Panc1 (cell line): Measurements from ENCODE around the gene ZNF675. TPM values are rescaled to one million over a fixed set of nuclear protein-coding genes. Genes with fewer than 3 reads are reported as not detected.
"Not testable (repeated sequence)": the region's sequence is repeated elsewhere in the genome, so short reads cannot be mapped to it uniquely, and the experiment has no call there.

Experiments
- ATAC-seq: fragments of 200-7000 bp; cut with Tn5 transposase; 2 replicates; pipeline ENCODE4 v1.9.1; 2020; ENCODE audit warnings: mild to moderate bottlenecking, moderate library complexity
- BruUV-seq: library from RNA; stranded (reverse); fragments of 400-500 nt; replicated peaks from 2 replicates; lab custom pipeline; 2021; lab: Mats Ljungman, UMichigan
- CTCF ChIA-PET: fragments of 300-600 bp; sonication (Branson Sonifier 250); formaldehyde crosslinking; loops from one replicate; lab custom pipeline; 2022; ENCODE audit warnings: antibody characterized with exemption; lab: Charles Lee
- POLR2A ChIA-PET: fragments of 300-600 bp; sonication (Branson Sonifier 250); formaldehyde crosslinking; loops from one replicate; lab custom pipeline; 2022; ENCODE audit warnings: antibody characterized with exemption; lab: Charles Lee
- DNase-seq: peaks from one replicate; pipeline ENCODE4 v3.0.0-alpha.2; 2010; ENCODE audit warnings: low read depth, low spot score
- H3K27ac ChIP-seq: 2 replicates; pipeline ENCODE4 v1.5.1; 2011; ENCODE audit warnings: mild to moderate bottlenecking, low read length, inconsistent platforms
- H3K27me3 ChIP-seq: fragments of 200-500 bp; sonication (Bioruptor generic); 2 replicates; pipeline ENCODE4 v1.6.0; 2014; ENCODE audit warnings: low read length, inconsistent platforms; ENCODE audit not compliant: control insufficient read depth, insufficient read depth
- H3K36me3 ChIP-seq: fragments of 200-500 bp; sonication (Bioruptor generic); 2 replicates; pipeline ENCODE4 v1.5.1; 2014; ENCODE audit warnings: inconsistent platforms, mild to moderate bottlenecking, low read length, moderate library complexity; ENCODE audit not compliant: control insufficient read depth, insufficient read depth
- H3K4me1 ChIP-seq: 2 replicates; pipeline ENCODE4 v1.5.1; 2011; ENCODE audit warnings: inconsistent platforms, mild to moderate bottlenecking, low read length, moderate library complexity; ENCODE audit not compliant: control insufficient read depth, insufficient read depth
- H3K4me3 ChIP-seq, 2 experiments: 2 replicates each; pipeline ENCODE4 v1.5.1; 2011 to 2012; ENCODE audit warnings: low read depth in 2 of 2, low read length in 2 of 2, mild to moderate bottlenecking in 2 of 2, inconsistent platforms in 1 of 2, moderate library complexity in 1 of 2
- H3K9me3 ChIP-seq: fragments of 200-500 bp; sonication (Bioruptor generic); 2 replicates; pipeline ENCODE4 v1.5.1; 2014; ENCODE audit warnings: low read depth, mild to moderate bottlenecking, inconsistent platforms, low read length, moderate library complexity; ENCODE audit not compliant: control insufficient read depth, insufficient read depth
- POLR2AphosphoS5 ChIP-seq: IDR thresholded peaks from 2 replicates; pipeline ENCODE4 v1.6.1; 2012; ENCODE audit warnings: mild to moderate bottlenecking, low read depth, low read length, moderate library complexity
- SIN3A ChIP-seq: IDR thresholded peaks from 2 replicates; pipeline ENCODE4 v1.6.1; 2012; ENCODE audit warnings: low read depth, mild to moderate bottlenecking, low read length, moderate library complexity, borderline replicate concordance; ENCODE audit not compliant: insufficient read depth
- TCF7L2 ChIP-seq: IDR thresholded peaks from 2 replicates; pipeline ENCODE4 v1.6.1; 2011; ENCODE audit warnings: mild to moderate bottlenecking, low read depth, low read length, inconsistent platforms
- in situ Hi-C: cut with HindIII; loops from 2 replicates; pipeline ENCODE4 v1.10.0; 2016; ENCODE audit warnings: low sequenced_read_pairs, low pct_unique_long_range_greater_than_20kb
- intact Hi-C: fragments of 100-400 bp; cut with micrococcal nuclease; formaldehyde crosslinking; loops from one replicate; pipeline ENCODE4 v1.10.0; 2022; ENCODE audit not compliant: unreplicated experiment
- total RNA-seq: library from RNA; stranded (reverse); gene quantifications from one replicate; pipeline ENCODE4 v1.2.1, GENCODE V29; 2021; ENCODE audit not compliant: unreplicated experiment
- TF ChIP-seq, protein P1 (sequence below): fragments of 450-650 bp; IDR thresholded peaks from 2 replicates; pipeline ENCODE4 v1.5.1; 2017; ENCODE audit warnings: mild to moderate bottlenecking
- TF ChIP-seq, protein P2 (sequence below), 2 experiments: IDR thresholded peaks; 2 replicates each; pipeline ENCODE4 v1.6.1; 2011 to 2012; ENCODE audit warnings: low read depth in 2 of 2, control low read depth in 1 of 2, low read length in 1 of 2, mild to moderate bottlenecking in 1 of 2, moderate library complexity in 1 of 2; ENCODE audit not compliant: insufficient read depth in 1 of 2

Gene ZNF675
- total RNA-seq, 1 experiment from 2014 or later: 11.2 TPM

DNA sequence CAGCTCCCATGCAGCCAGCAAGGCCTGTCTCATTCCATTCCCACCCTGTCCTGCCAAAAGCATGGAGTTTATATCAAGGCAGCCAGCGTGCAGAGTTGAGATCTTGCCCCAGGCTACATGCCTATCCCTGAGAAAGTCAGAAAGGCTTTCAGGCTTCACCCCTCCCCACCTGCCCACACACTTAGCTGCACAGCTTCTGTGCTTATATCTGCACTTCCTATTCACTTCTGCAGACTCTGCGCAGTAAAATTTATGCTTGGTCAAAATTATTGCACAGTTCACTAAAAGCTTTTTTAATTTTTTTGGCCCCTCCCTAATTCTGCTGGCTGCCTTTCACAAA, 12.5 kb upstream of the ZNF675 start:
- Histone ChIP-seq H3K4me1 (no peaks in the 10 kb centered on the region), H3K4me3 (no peak overlapping the region), H3K9me3 (no peaks in the 10 kb centered on the region), H3K27me3 (no peaks in the 10 kb centered on the region), H3K36me3 (no peaks in the 10 kb centered on the region), H3K27ac (no peak overlapping the region)
- no peak for ATAC-seq
- no TSS peak for BruUV-seq
- in situ Hi-C loops (no loop called here), intact Hi-C loops (no loop called here)
- ChIA-PET CTCF (no interaction called here), POLR2A (no interaction called here)
- DNase-seq: no peak
- no peak for TF ChIP-seq TCF7L2
- TF ChIP-seq, protein P1, sequence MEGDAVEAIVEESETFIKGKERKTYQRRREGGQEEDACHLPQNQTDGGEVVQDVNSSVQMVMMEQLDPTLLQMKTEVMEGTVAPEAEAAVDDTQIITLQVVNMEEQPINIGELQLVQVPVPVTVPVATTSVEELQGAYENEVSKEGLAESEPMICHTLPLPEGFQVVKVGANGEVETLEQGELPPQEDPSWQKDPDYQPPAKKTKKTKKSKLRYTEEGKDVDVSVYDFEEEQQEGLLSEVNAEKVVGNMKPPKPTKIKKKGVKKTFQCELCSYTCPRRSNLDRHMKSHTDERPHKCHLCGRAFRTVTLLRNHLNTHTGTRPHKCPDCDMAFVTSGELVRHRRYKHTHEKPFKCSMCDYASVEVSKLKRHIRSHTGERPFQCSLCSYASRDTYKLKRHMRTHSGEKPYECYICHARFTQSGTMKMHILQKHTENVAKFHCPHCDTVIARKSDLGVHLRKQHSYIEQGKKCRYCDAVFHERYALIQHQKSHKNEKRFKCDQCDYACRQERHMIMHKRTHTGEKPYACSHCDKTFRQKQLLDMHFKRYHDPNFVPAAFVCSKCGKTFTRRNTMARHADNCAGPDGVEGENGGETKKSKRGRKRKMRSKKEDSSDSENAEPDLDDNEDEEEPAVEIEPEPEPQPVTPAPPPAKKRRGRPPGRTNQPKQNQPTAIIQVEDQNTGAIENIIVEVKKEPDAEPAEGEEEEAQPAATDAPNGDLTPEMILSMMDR: no peak
- TF ChIP-seq POLR2AphosphoS5: no peak
- no peak for TF ChIP-seq SIN3A
- TF ChIP-seq, protein P2, sequence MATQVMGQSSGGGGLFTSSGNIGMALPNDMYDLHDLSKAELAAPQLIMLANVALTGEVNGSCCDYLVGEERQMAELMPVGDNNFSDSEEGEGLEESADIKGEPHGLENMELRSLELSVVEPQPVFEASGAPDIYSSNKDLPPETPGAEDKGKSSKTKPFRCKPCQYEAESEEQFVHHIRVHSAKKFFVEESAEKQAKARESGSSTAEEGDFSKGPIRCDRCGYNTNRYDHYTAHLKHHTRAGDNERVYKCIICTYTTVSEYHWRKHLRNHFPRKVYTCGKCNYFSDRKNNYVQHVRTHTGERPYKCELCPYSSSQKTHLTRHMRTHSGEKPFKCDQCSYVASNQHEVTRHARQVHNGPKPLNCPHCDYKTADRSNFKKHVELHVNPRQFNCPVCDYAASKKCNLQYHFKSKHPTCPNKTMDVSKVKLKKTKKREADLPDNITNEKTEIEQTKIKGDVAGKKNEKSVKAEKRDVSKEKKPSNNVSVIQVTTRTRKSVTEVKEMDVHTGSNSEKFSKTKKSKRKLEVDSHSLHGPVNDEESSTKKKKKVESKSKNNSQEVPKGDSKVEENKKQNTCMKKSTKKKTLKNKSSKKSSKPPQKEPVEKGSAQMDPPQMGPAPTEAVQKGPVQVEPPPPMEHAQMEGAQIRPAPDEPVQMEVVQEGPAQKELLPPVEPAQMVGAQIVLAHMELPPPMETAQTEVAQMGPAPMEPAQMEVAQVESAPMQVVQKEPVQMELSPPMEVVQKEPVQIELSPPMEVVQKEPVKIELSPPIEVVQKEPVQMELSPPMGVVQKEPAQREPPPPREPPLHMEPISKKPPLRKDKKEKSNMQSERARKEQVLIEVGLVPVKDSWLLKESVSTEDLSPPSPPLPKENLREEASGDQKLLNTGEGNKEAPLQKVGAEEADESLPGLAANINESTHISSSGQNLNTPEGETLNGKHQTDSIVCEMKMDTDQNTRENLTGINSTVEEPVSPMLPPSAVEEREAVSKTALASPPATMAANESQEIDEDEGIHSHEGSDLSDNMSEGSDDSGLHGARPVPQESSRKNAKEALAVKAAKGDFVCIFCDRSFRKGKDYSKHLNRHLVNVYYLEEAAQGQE (IDR thresholded peaks at IDR 0.05; ENCODE audit: insufficient read depth in 1 of 2, low read depth in 2 of 2, low read length in 1 of 2): no peak

DNA sequence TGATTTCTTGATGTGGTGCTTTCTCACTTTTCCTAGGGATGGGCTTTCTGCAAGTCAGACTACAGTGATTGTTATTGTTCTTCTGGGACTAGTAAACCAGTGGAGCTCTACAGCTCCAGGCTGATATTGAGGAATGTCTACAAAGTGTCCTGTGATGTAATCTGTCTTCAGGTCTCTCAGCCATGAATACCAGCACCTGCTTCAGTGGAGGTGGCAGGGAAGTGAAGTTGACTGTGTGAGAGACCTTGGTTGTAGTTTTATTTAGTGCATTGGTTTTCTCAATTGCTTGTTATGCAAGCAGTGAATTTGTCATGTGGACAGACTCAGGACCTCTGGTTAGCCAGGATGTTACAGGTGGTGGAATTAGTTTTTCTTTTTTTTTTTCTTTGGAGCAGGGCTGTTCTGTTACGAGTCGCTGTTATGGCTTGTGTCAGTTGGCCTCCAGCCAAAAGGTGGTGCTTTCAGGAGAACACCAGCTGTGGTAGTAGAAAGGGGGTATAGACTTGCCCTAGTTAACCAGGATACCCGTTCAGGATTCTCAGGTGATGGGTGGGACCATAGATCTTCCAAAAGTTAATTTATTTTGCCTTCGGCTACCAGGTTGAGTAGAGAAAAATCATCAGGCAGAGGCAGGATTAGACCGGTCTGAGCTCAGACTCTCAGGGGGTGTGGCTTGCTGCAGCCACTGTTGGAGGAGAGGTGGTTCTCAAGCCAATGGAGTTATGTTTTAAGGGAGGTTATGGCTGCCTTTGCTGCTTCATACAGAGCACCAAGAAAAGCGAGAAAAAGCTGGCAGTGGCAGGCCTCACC, 11.9 kb upstream of the ZNF675 start:
- DNase-seq (no peak), ATAC-seq (no peak)
- Histone ChIP-seq H3K4me3 (no peak overlapping the region), H3K27me3 (no peaks in the 10 kb centered on the region), H3K36me3 (no peaks in the 10 kb centered on the region), H3K27ac (no peak overlapping the region), H3K9me3 (no peaks in the 10 kb centered on the region), H3K4me1 (no peaks in the 10 kb centered on the region)
- ChIA-PET POLR2A (interaction anchor here (0.5 kb wide), 1 partner anchor 69 kb away, joined by 6 read pairs; no protein-coding TSS in a partner anchor), CTCF (no interaction called here)
- TF ChIP-seq POLR2AphosphoS5 (no peak), TCF7L2 (no peak), SIN3A (no peak)
- TF ChIP-seq, protein P1: no peak
- TF ChIP-seq, protein P2 (IDR thresholded peaks at IDR 0.05; ENCODE audit: insufficient read depth in 1 of 2, low read depth in 2 of 2, low read length in 1 of 2): no peak
- in situ Hi-C loops: no loop called here
- intact Hi-C loops: no loop called here
- BruUV-seq: no TSS peak

DNA sequence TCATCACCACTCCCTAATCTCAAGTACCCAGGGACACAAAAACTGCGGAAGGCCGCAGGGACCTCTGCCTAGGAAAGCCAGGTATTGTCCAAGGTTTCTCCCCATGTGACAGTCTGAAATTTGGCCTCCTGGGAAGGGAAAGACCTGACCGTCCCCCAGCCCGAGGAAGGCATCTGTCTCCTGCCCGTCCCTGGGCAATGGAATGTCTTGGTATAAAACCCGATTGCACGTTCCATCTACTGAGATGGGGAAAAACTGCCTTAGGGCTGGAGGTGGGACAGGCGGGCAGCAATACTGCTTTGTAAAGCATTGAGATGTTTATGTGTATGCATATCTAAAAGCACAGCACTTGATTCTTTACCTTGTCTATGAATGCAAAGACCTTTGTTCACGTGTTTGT, 5.9 kb upstream of the ZNF675 start:
- H3K4me3 ChIP-seq, in situ Hi-C loops, BruUV-seq, H3K4me1 ChIP-seq, H3K36me3 ChIP-seq, POLR2A ChIA-PET, DNase-seq, H3K27me3 ChIP-seq, CTCF ChIA-PET, intact Hi-C loops, H3K27ac ChIP-seq, H3K9me3 ChIP-seq, ATAC-seq: not testable (repeated sequence)
